ENCODE results near the gene KLHDC8A.
A peak's percentile ranks its signal among the peaks of the same experiment; 100 is the strongest.

The KLHDC8A gene

GRCh38 chr1:205319081-205320018, 37.4 kb downstream of the KLHDC8A start:
- Histone ChIP-seq H3K79me2 (ENCODE audit: insufficient read depth, low read depth) (peaks cover 11% of the 10 kb centered on the region; the same call in 1 of the 2 replicates), H3K4me1 (ENCODE audit: low read depth, poor library complexity, severe bottlenecking) (peaks cover 49% of the 10 kb centered on the region), H2AFZ (ENCODE audit: low read depth) (peak overlapping the region; percentile 43; the same call in 1 of the 2 replicates), H3K4me3 (IDR thresholded peaks at IDR 0.05; ENCODE audit: insufficient read depth, low read depth, low read length) (no peak overlapping the region), H3K27me3 (ENCODE audit: insufficient read depth, low read depth) (no peaks in the 10 kb centered on the region), H4K20me1 (ENCODE audit: insufficient read depth) (no peaks in the 10 kb centered on the region), H3K36me3 (ENCODE audit: insufficient read depth) (no peaks in the 10 kb centered on the region), H3K27ac (peak overlapping the region; percentile 11; the same call in 1 of the 2 replicates), H3K9ac (no peak overlapping the region), H3K4me2 (peak overlapping the region; percentile 94)
- TF ChIP-seq CTCF (conservative IDR thresholded peaks at IDR 0.05; ENCODE audit: low read depth, low read length): no peak

GRCh38 chr1:205318231-205318991, 38.3 kb downstream of the KLHDC8A start:
- H3K4me3 ChIP-seq (IDR thresholded peaks at IDR 0.05; ENCODE audit: insufficient read depth, low read depth, low read length): no peak overlapping the region
- no peaks in the 10 kb centered on the region for H3K27me3 ChIP-seq (ENCODE audit: insufficient read depth, low read depth)
- no peaks in the 10 kb centered on the region for H3K36me3 ChIP-seq (ENCODE audit: insufficient read depth)
- peak overlapping the region; percentile 94; the same call in 1 of the 2 replicates for H3K4me2 ChIP-seq
- no peak overlapping the region for H3K9ac ChIP-seq
- H3K27ac ChIP-seq: no peak overlapping the region
- H2AFZ ChIP-seq (ENCODE audit: low read depth): no peak overlapping the region
- H3K79me2 ChIP-seq (ENCODE audit: insufficient read depth, low read depth): peaks cover 11% of the 10 kb centered on the region; the same call in 1 of the 2 replicates
- TF ChIP-seq CTCF (conservative IDR thresholded peaks at IDR 0.05; ENCODE audit: low read depth, low read length): no peak
- peaks cover 46% of the 10 kb centered on the region for H3K4me1 ChIP-seq (ENCODE audit: low read depth, poor library complexity, severe bottlenecking)
- no peaks in the 10 kb centered on the region for H4K20me1 ChIP-seq (ENCODE audit: insufficient read depth)

- Histone ChIP-seq H4K20me1 (ENCODE audit: insufficient read depth) (no peaks in the 10 kb centered on the region), H3K27ac (no peak overlapping the region), H3K4me1 (ENCODE audit: low read depth, poor library complexity, severe bottlenecking) (peaks cover 46% of the 10 kb centered on the region), H3K4me2 (no peak overlapping the region; the same call in 1 of the 2 replicates), H3K27me3 (ENCODE audit: insufficient read depth, low read depth) (no peaks in the 10 kb centered on the region), H3K79me2 (ENCODE audit: insufficient read depth, low read depth) (peaks cover 11% of the 10 kb centered on the region; the same call in 1 of the 2 replicates), H2AFZ (ENCODE audit: low read depth) (no peak overlapping the region), H3K4me3 (IDR thresholded peaks at IDR 0.05; ENCODE audit: insufficient read depth, low read depth, low read length) (peak overlapping the region; percentile 20), H3K9ac (no peak overlapping the region), H3K36me3 (ENCODE audit: insufficient read depth) (no peaks in the 10 kb centered on the region)
- no peak for TF ChIP-seq CTCF (conservative IDR thresholded peaks at IDR 0.05; ENCODE audit: low read depth, low read length)
These were observed 39.3 kb downstream of the KLHDC8A start for GRCh38 chr1:205317311-205317917.

GRCh38 chr1:205316161-205316566, 40.6 kb downstream of the KLHDC8A start:
- H3K36me3 ChIP-seq (ENCODE audit: insufficient read depth): no peaks in the 10 kb centered on the region
- H3K4me3 ChIP-seq (IDR thresholded peaks at IDR 0.05; ENCODE audit: insufficient read depth, low read depth, low read length): peak overlapping the region; percentile 20
- H2AFZ ChIP-seq (ENCODE audit: low read depth): no peak overlapping the region
- no peak for TF ChIP-seq CTCF (conservative IDR thresholded peaks at IDR 0.05; ENCODE audit: low read depth, low read length)
- no peak overlapping the region for H3K9ac ChIP-seq
- H3K27ac ChIP-seq: no peak overlapping the region
- no peaks in the 10 kb centered on the region for H3K27me3 ChIP-seq (ENCODE audit: insufficient read depth, low read depth)
- no peak overlapping the region for H3K4me2 ChIP-seq
- peaks cover 42% of the 10 kb centered on the region for H3K4me1 ChIP-seq (ENCODE audit: low read depth, poor library complexity, severe bottlenecking)
- no peaks in the 10 kb centered on the region for H4K20me1 ChIP-seq (ENCODE audit: insufficient read depth)
- peaks cover 15% of the 10 kb centered on the region; the same call in 1 of the 2 replicates for H3K79me2 ChIP-seq (ENCODE audit: insufficient read depth, low read depth)

All from KMS-11 (cell line).